IPS DF 6.9 (cell line): Measurements from ENCODE around the gene PLRG1.

Experiments
- DNase-seq: peaks from one replicate; pipeline ENCODE4 v3.0.0-alpha.2; 2013; ENCODE audit warnings: low read depth, low spot score
- H3K27ac ChIP-seq: one replicate; pipeline ENCODE4 v1.5.1; 2013; ENCODE audit warnings: low read length, control low read depth
- H3K27me3 ChIP-seq: 2 replicates; pipeline ENCODE4 v1.6.1; 2013; ENCODE audit warnings: mild to moderate bottlenecking, low read length; ENCODE audit not compliant: control insufficient read depth, insufficient read depth
- H3K36me3 ChIP-seq: 2 replicates; pipeline ENCODE4 v1.6.1; 2013; ENCODE audit warnings: low read length; ENCODE audit not compliant: control insufficient read depth, insufficient read depth
- H3K4me1 ChIP-seq: 2 replicates; pipeline ENCODE4 v1.6.1; 2013; ENCODE audit warnings: low read length; ENCODE audit not compliant: control insufficient read depth, insufficient read depth
- H3K4me3 ChIP-seq: 2 replicates; pipeline ENCODE4 v1.5.1; 2013; ENCODE audit warnings: mild to moderate bottlenecking, low read length
- H3K9me3 ChIP-seq: 2 replicates; pipeline ENCODE4 v1.6.1; 2013; ENCODE audit warnings: low read length, inconsistent platforms; ENCODE audit not compliant: control insufficient read depth, insufficient read depth
- WGBS: extraction: QIAGEN DNeasy Blood & Tissue Kit; methylation state at CpG from one replicate; pipeline ENCODE4 v1.1.7; 2013; ENCODE audit warnings: mixed read lengths, missing lambda C conversion rate; ENCODE audit not compliant: insufficient read length, insufficient coverage; 5-methylcytosine and 5-hydroxymethylcytosine counted together

The PLRG1 gene

DNA sequence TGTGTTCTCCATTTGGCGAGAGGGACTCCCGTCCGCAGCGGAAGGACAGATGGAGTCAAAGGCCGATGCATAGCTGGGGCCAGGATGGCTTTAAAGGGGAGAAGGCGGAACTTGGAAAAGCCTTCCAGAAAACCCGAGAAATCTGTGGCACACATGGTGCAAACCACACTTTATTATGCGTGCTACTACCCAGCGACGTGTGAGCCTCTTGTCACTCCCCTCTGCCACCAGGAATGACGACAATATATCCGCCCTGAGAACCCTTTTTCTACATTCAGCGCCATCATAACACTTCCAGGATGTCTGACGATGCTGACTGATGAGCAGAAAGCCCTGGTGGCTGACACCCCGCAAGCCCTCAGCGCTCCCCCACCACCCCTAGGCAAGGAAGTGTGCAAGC is 57.9 kb downstream of the PLRG1 start:
- no peaks in the 10 kb centered on the region for H3K9me3 ChIP-seq
- H3K27me3 ChIP-seq: peaks cover 24% of the 10 kb centered on the region; the same call in 1 of the 2 replicates
- peaks cover 3% of the 10 kb centered on the region; the same call in 1 of the 2 replicates for H3K4me1 ChIP-seq
- no peak overlapping the region for H3K27ac ChIP-seq
- no CpG with 5 or more reads among the region's 16 CpGs for WGBS
- no peak for DNase-seq
- peak overlapping the region; percentile 43; the same call in 1 of the 2 replicates for H3K4me3 ChIP-seq
- no peaks in the 10 kb centered on the region for H3K36me3 ChIP-seq

DNA sequence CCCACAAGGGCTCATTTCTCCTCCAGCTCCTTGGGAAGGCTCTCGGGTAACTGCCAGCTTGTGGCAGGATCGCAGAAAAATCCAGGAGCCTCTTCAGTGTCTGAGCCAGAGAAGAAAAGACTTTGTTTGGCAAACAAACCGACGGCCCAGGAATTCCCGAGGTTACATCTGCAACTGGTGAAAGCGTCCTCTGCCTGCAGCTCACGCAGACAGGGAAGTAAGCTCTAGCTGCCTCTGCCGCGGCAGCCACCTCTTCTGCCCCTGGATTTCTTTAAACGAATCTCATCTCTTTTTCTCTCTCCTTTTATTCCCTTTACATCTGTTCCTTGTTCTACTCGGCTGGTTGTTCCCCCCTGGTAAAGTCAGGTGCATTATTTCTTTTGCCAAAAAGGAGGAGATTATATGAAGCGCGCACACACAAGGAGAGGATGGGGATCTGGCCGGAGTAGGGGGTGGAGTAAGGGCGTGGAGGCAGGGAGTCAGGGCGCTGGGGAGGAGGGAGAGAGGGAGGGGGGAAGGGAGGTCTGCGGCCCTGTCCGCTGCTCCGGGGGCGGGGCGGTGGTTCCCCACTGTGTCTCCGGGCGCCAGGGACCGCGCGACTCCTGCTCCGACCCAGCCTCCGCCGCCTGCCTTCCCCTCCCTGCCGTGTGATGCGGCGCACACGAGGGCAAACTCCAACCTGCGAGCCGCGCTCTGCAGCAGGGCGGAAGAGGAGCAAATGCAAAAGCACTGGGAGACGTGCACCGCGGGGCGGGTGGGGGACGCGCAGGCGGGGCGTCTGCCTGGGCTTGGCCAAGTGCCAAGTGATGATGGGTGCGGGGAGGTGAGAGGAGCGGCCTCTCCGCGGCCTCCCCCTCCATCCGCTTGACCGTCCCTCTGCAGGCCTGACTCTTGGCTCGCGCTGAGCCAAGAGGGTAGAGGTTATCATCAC is 58.6 kb downstream of the PLRG1 start, which contains the start of gene DCHS2:
Gene DCHS2 (minus strand): TSS at position 459 of the 931 bp plus-strand sequence. CDS start 444 bp downstream, at position 15.
- peaks cover 3% of the 10 kb centered on the region; the same call in 1 of the 2 replicates for H3K4me1 ChIP-seq
- H3K4me3 ChIP-seq: peak within 1 kb of the TSS; percentile 43; the same call in 1 of the 2 replicates
- no peak within 1 kb of the TSS for H3K27ac ChIP-seq
- no peak for DNase-seq
- no peaks in the 10 kb centered on the region for H3K9me3 ChIP-seq
- no CpG with 5 or more reads among the region's 53 CpGs for WGBS
- no peaks in the 10 kb centered on the region for H3K36me3 ChIP-seq
- H3K27me3 ChIP-seq: peaks cover 24% of the 10 kb centered on the region; the same call in 1 of the 2 replicates

DNA sequence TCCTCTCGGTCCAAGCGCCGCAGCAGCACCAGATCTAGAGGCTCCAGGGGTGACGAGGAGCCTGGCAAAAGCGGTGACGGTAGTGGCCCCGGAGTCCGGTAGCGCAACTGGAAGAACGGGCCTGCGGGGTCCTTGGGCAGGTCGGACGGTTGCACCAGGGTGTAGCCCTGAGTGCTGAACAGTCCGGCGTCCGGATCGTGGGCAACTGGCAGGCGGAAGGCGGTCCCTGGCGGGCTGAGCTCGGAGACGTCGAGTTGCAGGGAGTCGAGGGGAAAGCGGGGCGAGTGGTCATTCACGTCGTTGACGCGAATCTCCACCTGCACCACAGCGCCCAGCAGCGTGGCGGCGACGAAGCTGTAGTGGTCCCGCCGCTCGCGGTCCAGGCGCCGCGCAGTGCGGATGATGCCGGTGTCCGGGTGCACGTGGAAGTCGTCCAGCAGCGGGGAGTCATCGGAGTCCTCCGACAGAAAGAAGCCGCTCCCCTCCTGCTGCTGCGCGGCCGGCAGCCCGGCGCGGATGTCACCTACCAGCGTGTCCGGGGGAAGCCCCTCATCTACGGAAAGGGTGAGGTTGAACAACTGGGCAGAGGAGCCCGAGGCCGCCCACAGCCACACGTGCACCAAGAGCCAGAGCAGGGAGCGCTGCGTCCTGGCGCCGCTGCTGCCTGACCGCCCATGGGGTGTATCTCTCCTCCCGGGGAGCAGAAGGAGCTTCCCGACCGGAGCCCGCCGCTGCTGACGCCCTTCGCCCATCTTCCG is 59.4 kb downstream of the PLRG1 start:
- H3K4me3 ChIP-seq: peak overlapping the region; percentile 43; the same call in 1 of the 2 replicates
- no peaks in the 10 kb centered on the region for H3K9me3 ChIP-seq
- H3K4me1 ChIP-seq: peaks cover 3% of the 10 kb centered on the region; the same call in 1 of the 2 replicates
- WGBS: no CpG with 5 or more reads among the region's 76 CpGs
- no peak for DNase-seq
- peaks cover 24% of the 10 kb centered on the region; the same call in 1 of the 2 replicates for H3K27me3 ChIP-seq
- H3K36me3 ChIP-seq: no peaks in the 10 kb centered on the region
- H3K27ac ChIP-seq: no peak overlapping the region

DNA sequence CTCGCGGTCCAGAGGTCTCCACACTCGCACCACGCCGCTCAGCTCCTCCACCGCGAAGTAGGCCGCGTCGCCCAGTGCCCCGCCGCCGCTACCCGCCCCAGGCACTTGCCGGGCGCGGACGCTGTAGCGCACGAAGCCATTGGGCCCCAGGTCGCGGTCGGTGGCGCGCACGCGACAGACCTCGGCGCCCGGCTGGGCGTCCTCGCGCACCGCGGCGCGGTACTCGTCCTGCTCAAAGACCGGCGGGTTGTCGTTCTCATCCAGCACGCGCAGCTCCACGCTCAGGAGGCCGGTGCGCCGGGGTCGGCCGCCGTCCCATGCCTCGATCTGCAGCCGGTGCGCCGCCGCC is 60.0 kb downstream of the PLRG1 start:
- no CpG with 5 or more reads among the region's 55 CpGs for WGBS
- no peak for DNase-seq

DNA sequence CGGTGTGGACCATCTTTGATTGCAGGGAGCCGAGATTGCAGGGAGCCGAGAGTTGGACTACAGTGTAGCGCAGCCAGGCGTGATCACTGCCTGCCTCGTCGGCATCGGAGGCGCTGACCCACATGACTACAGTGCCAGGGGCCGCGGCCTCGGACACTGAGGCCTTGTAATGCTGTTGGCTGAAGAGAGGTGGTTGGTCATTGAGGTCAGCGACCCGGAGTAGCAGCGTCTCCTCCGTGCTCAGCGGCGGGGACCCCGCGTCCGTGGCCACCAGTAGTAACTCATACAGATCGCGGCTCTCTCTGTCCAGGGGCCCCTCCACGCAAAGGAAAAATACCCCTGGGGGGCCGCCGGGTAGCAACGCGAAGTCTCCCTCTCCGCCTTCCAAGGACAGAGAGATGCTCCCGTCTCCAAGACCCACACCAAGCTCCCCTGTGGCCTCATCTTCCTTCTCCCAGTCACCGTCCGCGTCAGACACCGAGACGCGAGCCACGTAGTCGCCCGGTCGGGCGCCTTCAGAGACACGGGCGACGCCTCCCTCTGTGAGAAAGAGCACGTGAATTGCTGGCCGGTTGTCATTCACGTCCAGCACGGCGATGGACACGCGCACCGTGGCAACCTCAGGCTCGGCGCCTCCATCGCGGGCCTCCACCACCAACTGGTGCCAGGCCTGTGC is 60.5 kb downstream of the PLRG1 start:
- no CpG with 5 or more reads among the region's 56 CpGs for WGBS
- Histone ChIP-seq H3K27me3 (peaks cover 24% of the 10 kb centered on the region; the same call in 1 of the 2 replicates), H3K36me3 (no peaks in the 10 kb centered on the region), H3K4me1 (peaks cover 3% of the 10 kb centered on the region; the same call in 1 of the 2 replicates), H3K4me3 (peak overlapping the region; percentile 43; the same call in 1 of the 2 replicates), H3K27ac (no peak overlapping the region), H3K9me3 (no peaks in the 10 kb centered on the region)
- no peak for DNase-seq

More for the DNA sequence above, 60.0 kb downstream of the PLRG1 start:
- no peak overlapping the region for H3K27ac ChIP-seq
- H3K36me3 ChIP-seq: no peaks in the 10 kb centered on the region
- peaks cover 3% of the 10 kb centered on the region; the same call in 1 of the 2 replicates for H3K4me1 ChIP-seq
- peak overlapping the region; percentile 43; the same call in 1 of the 2 replicates for H3K4me3 ChIP-seq
- H3K9me3 ChIP-seq: no peaks in the 10 kb centered on the region
- peaks cover 24% of the 10 kb centered on the region; the same call in 1 of the 2 replicates for H3K27me3 ChIP-seq

DNA sequence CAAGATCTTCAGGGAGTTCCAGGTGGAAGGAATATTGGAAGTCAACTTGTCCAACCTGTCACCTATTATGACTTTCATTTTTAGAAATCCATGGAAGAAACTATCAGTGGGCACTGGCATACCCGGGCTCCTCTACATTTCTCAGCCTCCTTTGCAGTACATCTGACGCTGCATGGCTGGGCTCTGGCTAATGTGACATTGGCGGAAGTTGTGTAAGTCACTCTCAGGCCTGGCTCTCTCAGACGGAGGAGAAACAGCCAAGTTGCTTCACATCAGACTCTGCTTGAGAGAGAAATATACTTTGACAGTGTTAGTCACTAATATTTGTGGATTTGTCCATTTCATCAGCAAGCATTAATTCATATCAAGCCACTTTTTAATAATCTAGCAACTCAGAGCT is 63.1 kb downstream of the PLRG1 start:
- H3K4me1 ChIP-seq: 0 out of 2 replicates have a peak, but pooled peaks cover 1% of the 10 kb centered on the region
- no peak for DNase-seq
- no peaks in the 10 kb centered on the region for H3K9me3 ChIP-seq
- H3K27me3 ChIP-seq: peaks cover 24% of the 10 kb centered on the region; the same call in 1 of the 2 replicates
- H3K4me3 ChIP-seq: no peak overlapping the region
- no peaks in the 10 kb centered on the region for H3K36me3 ChIP-seq
- H3K27ac ChIP-seq: no peak overlapping the region
- no CpG with 5 or more reads among the region's 4 CpGs for WGBS

- Histone ChIP-seq H3K27ac (no peak overlapping the region), H3K4me1 (0 out of 2 replicates have a peak, but pooled peaks cover 1% of the 10 kb centered on the region), H3K9me3 (no peaks in the 10 kb centered on the region), H3K36me3 (no peaks in the 10 kb centered on the region), H3K4me3 (no peak overlapping the region), H3K27me3 (peaks cover 13% of the 10 kb centered on the region; the same call in 1 of the 2 replicates)
- DNase-seq: no peak
- WGBS: no CpG with 5 or more reads among the region's 4 CpGs
Observed at GRCh38 chr4:154485127-154485773, 65.0 kb downstream of the PLRG1 start.
